Upper lobe of left lung (tissue), 6 donors: ENCODE results near the gene WBP1. TPM values are rescaled to one million over a fixed set of nuclear protein-coding genes. Genes with fewer than 3 reads are reported as not detected.
A peak's percentile ranks its signal among the peaks of the same experiment; 100 is the strongest.

ENCODE experiments used
- ATAC-seq, 2 donors: fragments of 200-7000 bp; cut with Tn5 transposase; one replicate each; pipeline ENCODE4 v1.9.1; 2022; ENCODE audit warnings: mild to moderate bottlenecking in 2 of 2, moderate library complexity in 2 of 2; ENCODE audit not compliant: low FRiP score in 2 of 2
- DNase-seq, 2 donors: peaks; one replicate each; pipeline ENCODE4 v3.0.0-alpha.2; 2019 to 2020
- H3K27ac ChIP-seq, 4 donors: fragments of 200-600 bp; sonication (generic); one replicate each; pipeline ENCODE4 v1.5.1; 2016 to 2019
- H3K27me3 ChIP-seq, 4 donors: fragments of 200-600 bp; sonication (generic); one replicate each; pipeline ENCODE4 v1.5.1; 2017 to 2019
- H3K36me3 ChIP-seq, 4 donors: fragments of 200-600 bp; sonication (generic); one replicate each; pipeline ENCODE4 v1.5.1; 2016 to 2019
- H3K4me1 ChIP-seq, 4 donors: fragments of 200-600 bp; sonication (generic); one replicate each; pipeline ENCODE4 v1.5.1; 2018 to 2019
- H3K4me3 ChIP-seq, 4 donors: fragments of 200-600 bp; sonication (generic); one replicate each; pipeline ENCODE4 v1.5.1; 2017 to 2019; ENCODE audit warnings: mild to moderate bottlenecking in 2 of 4, moderate library complexity in 1 of 4
- H3K9me3 ChIP-seq, 4 donors: fragments of 200-600 bp; sonication (generic); one replicate each; pipeline ENCODE4 v1.5.1; 2018 to 2019
- EP300 ChIP-seq, 4 donors: sonication (generic); formaldehyde crosslinking; IDR thresholded peaks; one replicate each; pipeline ENCODE4 v1.5.1; 2017; ENCODE audit warnings: antibody characterized with exemption in 4 of 4, control low read depth in 2 of 4
- POLR2A ChIP-seq, 4 donors: fragments of 450-650 bp; IDR thresholded peaks; one replicate each; pipeline ENCODE4 v1.5.1; 2016 to 2017; ENCODE audit warnings: antibody characterized with exemption in 4 of 4, mild to moderate bottlenecking in 2 of 4
- POLR2AphosphoS5 ChIP-seq, 2 donors: sonication (generic); formaldehyde crosslinking; IDR thresholded peaks; one replicate each; pipeline ENCODE4 v1.5.1; 2017; ENCODE audit warnings: antibody characterized with exemption in 2 of 2
- WGBS, 2 donors: methylation state at CpG; one replicate each; pipeline ENCODE4 v1.1.5; 2017 to 2018; 5-methylcytosine and 5-hydroxymethylcytosine counted together
- total RNA-seq, 6 donors: library from RNA; depleted of rRNA in 4 of 6; stranded (reverse); fragments of >200 nt in 4 of 6; gene quantifications; one replicate each; pipeline versions ENCODE4 v1.1.0 to v1.2.1, GENCODE V29; 2016 to 2021
- TF ChIP-seq, protein P1 (sequence below), 6 experiments: fragments of 450-650 bp in 4 of 6; fragments of 200-600 bp in 2 of 6; sonication (generic) in 2 of 6; IDR thresholded peaks; one replicate each; pipeline ENCODE4 v1.5.1; 2016 to 2019; ENCODE audit warnings: antibody characterized with exemption in 6 of 6
- donor health status: DM: no; HTN: no; CAD: no; lungs with moderate emphysema.
- donor health status: DM: no; HTN: yes; CAD: no; lungs with severe emphysema.

Gene WBP1
- total RNA-seq, 6 donors from 2014 or later, result 34.7 to 109 (median 51.3) TPM

DNA sequence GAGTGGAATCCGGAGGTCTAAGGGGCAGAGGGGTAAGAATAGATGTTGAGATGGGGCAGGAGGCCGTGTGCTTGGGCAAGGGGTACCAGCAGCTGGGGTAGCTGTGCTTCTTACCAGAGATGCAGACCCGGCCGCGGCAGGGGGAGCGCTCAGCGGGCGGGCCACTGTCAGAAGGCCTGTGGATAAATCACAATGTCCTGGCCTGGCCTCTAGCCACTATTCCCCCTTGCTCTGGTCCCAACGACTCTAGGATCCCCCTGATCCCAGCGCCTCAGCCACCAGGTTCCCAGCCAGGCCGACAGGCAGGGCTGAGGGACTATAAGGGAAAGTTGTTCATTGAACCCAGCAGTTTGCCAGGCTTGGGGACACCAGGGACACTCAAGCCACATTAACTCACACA is 27.7 kb upstream of the WBP1 start:
- H3K4me1 ChIP-seq, result no peaks in the 10 kb centered on the region
- H3K27ac ChIP-seq, result no peak overlapping the region
- 85 to 87% methylated on average over 11 of the region's 11 CpGs for WGBS, 2 donors
- no peak for ATAC-seq
- no peak overlapping the region for H3K4me3 ChIP-seq
- no peak for TF ChIP-seq POLR2AphosphoS5 (IDR thresholded peaks at IDR 0.05)
- TF ChIP-seq, protein P1, sequence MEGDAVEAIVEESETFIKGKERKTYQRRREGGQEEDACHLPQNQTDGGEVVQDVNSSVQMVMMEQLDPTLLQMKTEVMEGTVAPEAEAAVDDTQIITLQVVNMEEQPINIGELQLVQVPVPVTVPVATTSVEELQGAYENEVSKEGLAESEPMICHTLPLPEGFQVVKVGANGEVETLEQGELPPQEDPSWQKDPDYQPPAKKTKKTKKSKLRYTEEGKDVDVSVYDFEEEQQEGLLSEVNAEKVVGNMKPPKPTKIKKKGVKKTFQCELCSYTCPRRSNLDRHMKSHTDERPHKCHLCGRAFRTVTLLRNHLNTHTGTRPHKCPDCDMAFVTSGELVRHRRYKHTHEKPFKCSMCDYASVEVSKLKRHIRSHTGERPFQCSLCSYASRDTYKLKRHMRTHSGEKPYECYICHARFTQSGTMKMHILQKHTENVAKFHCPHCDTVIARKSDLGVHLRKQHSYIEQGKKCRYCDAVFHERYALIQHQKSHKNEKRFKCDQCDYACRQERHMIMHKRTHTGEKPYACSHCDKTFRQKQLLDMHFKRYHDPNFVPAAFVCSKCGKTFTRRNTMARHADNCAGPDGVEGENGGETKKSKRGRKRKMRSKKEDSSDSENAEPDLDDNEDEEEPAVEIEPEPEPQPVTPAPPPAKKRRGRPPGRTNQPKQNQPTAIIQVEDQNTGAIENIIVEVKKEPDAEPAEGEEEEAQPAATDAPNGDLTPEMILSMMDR (IDR thresholded peaks at IDR 0.05), result no peak
- no peak for TF ChIP-seq POLR2A (IDR thresholded peaks at IDR 0.05)
- peak in 1 of 2 donors; percentile 63 for DNase-seq
- H3K27me3 ChIP-seq, result no peaks in the 10 kb centered on the region
- H3K36me3 ChIP-seq, result peaks cover 3 to 68% (median 46%) of the 10 kb centered on the region in 4 donors
- H3K9me3 ChIP-seq, result no peaks in the 10 kb centered on the region

DNA sequence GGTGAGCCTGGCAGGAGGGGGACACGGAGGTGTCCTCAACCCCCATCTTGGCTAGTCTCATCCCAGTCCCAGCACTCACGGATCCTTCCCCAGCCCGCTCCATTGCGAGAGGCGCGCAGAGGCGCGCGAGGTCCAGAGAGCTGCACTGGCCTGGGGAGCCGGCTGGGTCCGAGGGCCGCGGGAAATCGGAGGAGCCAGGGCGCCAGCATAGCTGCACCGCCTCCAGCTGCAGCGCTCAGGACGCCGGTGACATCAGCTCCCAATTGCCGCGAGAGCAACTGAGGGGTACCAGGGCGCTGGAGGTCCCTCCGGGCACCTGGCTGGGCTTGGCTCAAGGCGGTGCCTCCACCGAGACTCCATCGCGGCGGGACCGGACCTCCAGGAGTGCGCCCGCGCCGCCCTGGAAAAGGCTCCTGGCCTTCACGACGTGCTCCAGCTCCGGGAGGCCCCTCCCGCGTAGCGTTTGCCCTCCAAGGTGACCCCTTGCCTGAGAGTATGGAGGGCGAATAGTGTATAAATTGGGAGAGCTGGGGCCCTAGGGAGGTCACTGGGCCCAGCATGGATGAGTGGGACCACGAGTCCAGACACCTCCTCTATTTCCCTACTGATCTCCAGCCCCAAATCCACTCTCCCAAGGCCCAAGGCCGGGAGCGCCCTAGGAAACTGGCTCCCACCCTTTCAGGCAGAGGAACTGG is 22.0 kb upstream of the WBP1 start:
- DNase-seq (peak in 1 of 2 donors; percentile 79), ATAC-seq (no peak)
- H3K27ac ChIP-seq, result no peak overlapping the region
- TF ChIP-seq, protein P1 (IDR thresholded peaks at IDR 0.05), result no peak
- H3K36me3 ChIP-seq, result peaks cover 0 to 11% (median 10%) of the 10 kb centered on the region in 4 donors
- no peak overlapping the region for H3K4me3 ChIP-seq
- peaks cover 17 to 33% (median 20%) of the 10 kb centered on the region in 4 donors for H3K4me1 ChIP-seq
- no peaks in the 10 kb centered on the region for H3K9me3 ChIP-seq
- H3K27me3 ChIP-seq, result no peaks in the 10 kb centered on the region
- 89 to 91% methylated on average over 29 to 43 of the region's 43 CpGs for whole genome bisulfite sequencing, 2 donors

DNA sequence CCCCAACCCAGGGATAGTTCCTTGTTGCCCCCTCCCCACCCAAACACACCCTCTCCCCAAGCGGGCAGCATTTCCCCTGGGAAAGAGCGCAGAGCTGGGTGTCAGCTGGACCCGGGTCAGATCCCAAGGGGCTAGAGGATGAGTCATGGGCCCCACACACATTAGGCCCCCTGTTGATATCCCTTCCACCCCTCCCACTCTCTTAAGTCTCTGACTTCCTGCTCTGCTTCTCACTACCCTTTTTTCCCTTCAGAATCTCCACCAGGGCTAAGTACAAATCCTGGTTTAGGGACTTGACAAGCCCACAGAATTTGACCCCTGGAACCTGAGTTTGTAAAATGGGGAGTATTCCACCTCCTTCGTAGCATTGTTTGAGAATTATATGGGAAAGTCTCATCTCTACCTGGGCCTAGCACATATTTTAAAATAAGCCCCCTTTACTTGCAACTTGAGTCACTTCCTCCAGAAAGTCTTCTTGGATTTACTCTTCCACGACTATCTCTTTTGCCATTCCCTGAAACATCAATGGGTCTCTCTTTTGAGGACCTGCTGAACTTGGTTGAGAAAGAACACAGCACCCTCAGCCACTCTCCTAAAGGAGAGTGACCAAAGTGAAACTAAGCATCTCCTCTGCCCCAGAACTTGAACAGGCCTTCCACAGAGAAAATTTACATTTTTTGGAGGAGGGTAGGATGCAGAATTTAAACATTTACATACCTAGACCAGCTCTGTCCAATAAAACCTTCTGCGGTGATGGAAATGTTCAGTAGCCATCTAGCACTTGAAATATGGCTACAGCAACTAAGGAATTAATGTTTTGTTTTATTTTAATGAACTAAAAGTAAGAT is 21.2 kb upstream of the WBP1 start:
- Histone ChIP-seq H3K27ac (no peak overlapping the region), H3K9me3 (no peaks in the 10 kb centered on the region), H3K4me1 (peaks cover 22 to 41% (median 27%) of the 10 kb centered on the region in 4 donors), H3K4me3 (no peak overlapping the region), H3K27me3 (peaks cover 0 to 7% (median 3%) of the 10 kb centered on the region in 4 donors), H3K36me3 (peaks cover 0 to 3% (median 3%) of the 10 kb centered on the region in 4 donors)
- WGBS, 2 donors, result 71 to 83% methylated on average over 6 of the region's 6 CpGs
- TF ChIP-seq POLR2AphosphoS5 (IDR thresholded peaks at IDR 0.05), result no peak
- TF ChIP-seq, protein P1 (IDR thresholded peaks at IDR 0.05), result no peak
- TF ChIP-seq EP300 (IDR thresholded peaks at IDR 0.05), result no peak
- no peak for TF ChIP-seq POLR2A (IDR thresholded peaks at IDR 0.05)
- DNase-seq (no peak), ATAC-seq (no peak)

DNA sequence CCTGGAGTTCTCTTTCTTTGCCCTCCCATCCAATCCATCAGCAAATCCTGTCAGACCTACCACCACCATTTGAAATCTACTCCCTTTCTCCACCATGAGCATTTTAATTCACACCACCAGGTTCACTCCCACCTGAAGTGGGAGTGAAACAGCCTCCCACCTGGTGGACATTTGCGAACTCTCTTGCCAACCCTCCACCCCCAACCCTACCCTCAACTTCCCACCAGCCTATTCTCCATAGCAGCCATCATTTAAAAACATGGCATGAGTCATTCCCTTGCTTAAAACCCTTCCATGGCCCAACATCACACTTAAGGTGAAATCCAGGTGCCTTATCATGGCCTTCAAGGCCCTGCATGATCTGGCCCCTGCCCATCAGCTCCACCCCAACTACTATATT is 20.0 kb upstream of the WBP1 start:
- H3K36me3 ChIP-seq, result no peaks in the 10 kb centered on the region
- H3K4me3 ChIP-seq, result no peak overlapping the region
- no peak overlapping the region for H3K27ac ChIP-seq
- no peak for TF ChIP-seq POLR2AphosphoS5 (IDR thresholded peaks at IDR 0.05)
- TF ChIP-seq, protein P1 (IDR thresholded peaks at IDR 0.05), result no peak
- TF ChIP-seq POLR2A (IDR thresholded peaks at IDR 0.05), result no peak
- TF ChIP-seq EP300 (IDR thresholded peaks at IDR 0.05), result no peak
- peaks cover 0 to 9% (median 3%) of the 10 kb centered on the region in 4 donors for H3K27me3 ChIP-seq
- DNase-seq (no peak), ATAC-seq (no peak)
- 95 to 100% methylated on average over 1 of the region's 1 CpG for WGBS, 2 donors
- no peaks in the 10 kb centered on the region for H3K9me3 ChIP-seq
- H3K4me1 ChIP-seq, result peaks cover 22 to 45% (median 27%) of the 10 kb centered on the region in 4 donors
